ENCODE measurements around the gene B3GAT3.

Gene B3GAT3

DNA sequence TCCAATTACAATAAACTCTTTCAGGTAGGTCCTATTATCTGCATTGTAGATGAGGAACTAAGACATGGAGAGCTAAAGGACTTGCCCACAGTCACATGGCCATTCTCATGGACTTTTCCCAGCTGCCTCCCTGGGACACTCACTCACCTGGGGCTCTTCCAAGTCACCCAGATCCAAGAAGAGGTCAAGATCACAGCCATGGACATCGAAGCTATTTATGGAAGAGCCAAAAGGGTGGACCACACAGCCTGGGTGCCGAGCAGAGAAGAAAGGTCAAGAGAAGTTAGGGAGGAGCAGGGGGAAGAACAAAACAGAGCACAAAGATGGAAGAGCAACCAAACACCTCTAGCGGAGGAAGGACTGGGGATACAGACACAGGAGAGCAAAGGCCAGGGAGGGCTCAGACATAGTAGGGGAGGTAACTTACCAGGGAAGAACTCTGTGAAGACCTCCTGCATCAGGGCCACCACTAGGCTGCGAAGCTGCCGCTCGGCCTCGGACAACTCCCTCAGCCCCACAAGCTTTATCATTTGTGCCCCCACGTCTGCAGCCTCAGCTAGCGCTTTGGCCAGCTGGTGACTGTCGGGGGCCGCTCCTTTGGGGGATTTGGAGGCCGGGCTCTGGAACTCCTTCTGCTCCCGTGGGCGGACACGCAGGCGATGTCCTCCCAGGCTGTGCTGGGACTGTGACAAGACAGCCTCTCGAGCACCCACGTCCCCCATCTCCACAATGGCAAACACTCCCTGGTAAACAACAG is 40.6 kb downstream of the B3GAT3 start:
- H3K4me3 ChIP-seq (ENCODE audit: low read length) = no peak overlapping the region
- TF ChIP-seq, protein P1, sequence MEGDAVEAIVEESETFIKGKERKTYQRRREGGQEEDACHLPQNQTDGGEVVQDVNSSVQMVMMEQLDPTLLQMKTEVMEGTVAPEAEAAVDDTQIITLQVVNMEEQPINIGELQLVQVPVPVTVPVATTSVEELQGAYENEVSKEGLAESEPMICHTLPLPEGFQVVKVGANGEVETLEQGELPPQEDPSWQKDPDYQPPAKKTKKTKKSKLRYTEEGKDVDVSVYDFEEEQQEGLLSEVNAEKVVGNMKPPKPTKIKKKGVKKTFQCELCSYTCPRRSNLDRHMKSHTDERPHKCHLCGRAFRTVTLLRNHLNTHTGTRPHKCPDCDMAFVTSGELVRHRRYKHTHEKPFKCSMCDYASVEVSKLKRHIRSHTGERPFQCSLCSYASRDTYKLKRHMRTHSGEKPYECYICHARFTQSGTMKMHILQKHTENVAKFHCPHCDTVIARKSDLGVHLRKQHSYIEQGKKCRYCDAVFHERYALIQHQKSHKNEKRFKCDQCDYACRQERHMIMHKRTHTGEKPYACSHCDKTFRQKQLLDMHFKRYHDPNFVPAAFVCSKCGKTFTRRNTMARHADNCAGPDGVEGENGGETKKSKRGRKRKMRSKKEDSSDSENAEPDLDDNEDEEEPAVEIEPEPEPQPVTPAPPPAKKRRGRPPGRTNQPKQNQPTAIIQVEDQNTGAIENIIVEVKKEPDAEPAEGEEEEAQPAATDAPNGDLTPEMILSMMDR (conservative IDR thresholded peaks at IDR 0.05; ENCODE audit: low read depth, low read length) = no peak

DNA sequence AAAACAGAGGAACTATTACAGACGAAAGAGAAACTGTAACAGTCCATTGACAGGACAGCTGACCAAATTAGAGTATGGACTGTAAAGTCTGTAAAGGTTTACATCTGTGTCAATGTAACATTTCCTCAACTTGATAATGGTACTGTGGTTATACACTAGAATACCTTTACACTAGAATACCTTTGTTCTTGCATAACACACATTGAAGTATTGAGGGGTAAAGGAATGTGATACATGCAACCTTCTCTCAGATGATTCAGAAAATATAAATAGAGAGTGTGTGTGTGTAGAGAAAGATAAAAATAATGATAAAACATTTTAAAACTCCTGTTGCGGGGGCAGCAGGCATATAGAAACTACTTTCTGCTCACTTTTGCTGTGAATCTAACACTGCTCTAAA is 42.5 kb downstream of the B3GAT3 start:
- TF ChIP-seq, protein P1 (conservative IDR thresholded peaks at IDR 0.05; ENCODE audit: low read depth, low read length) = no peak
- H3K4me3 ChIP-seq (ENCODE audit: low read length) = no peak overlapping the region
- DNase-seq (ENCODE audit: low read depth) = no peak

More for the DNA sequence above, 40.6 kb downstream of the B3GAT3 start:
- no peak for DNase-seq (ENCODE audit: low read depth)

DNA sequence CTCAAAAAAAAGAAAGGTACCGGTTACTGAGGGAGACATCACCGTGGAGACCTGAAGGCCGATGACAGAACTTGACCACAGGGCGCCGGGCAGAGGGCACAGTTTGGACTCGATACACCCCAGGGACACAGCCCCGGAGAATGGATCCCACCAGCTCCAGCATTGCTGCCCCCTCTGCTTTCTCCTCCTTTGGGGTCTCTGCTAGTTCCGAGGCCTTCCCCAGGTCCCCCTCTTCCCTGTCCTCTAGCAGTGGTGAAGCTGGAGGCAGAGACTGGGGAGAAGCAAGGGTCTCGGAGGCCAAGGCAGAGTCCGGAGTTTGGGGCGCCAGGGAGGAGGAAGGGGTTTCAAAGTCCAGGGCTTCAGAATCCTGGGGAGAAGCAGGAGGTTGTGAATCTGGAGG is 43.2 kb downstream of the B3GAT3 start:
- no peak for DNase-seq (ENCODE audit: low read depth)
- H3K4me3 ChIP-seq (ENCODE audit: low read length) = no peak overlapping the region
- TF ChIP-seq, protein P1 (conservative IDR thresholded peaks at IDR 0.05; ENCODE audit: low read depth, low read length) = no peak

DNA sequence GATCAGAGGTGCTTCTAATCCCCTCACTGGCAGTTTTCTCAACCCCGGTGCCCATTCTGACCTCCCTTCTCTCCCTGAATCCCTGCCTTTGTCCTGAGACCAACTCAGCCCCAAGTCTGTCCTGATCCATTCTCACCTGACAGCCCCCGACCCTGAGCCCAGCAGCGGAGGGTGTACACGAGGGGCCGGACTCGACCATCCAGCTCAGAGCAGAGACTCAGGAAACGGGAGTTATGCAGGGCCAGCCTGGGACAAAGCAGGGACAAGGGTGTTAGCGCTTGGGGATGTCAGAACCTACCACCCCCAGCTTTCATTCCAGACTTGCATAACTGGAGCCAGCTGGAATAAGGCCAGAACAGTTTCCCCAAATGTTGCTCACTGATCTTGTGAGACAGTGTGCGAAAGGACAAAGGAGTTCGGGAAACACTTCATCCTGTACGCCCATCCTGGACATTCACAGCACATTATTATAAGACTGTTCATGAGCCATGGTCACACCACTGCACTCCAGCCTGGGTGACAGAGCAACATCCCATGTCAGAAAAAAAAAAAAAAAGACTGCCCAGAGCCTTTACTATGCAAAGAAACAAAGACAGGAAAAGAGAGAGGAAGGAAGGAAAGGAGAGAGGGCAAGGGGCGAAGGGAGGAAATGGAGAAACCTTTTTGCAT is 44.6 kb downstream of the B3GAT3 start:
- TF ChIP-seq, protein P1 (conservative IDR thresholded peaks at IDR 0.05; ENCODE audit: low read depth, low read length) = no peak
- DNase-seq (ENCODE audit: low read depth) = no peak
- no peak overlapping the region for H3K4me3 ChIP-seq (ENCODE audit: low read length)

DNA sequence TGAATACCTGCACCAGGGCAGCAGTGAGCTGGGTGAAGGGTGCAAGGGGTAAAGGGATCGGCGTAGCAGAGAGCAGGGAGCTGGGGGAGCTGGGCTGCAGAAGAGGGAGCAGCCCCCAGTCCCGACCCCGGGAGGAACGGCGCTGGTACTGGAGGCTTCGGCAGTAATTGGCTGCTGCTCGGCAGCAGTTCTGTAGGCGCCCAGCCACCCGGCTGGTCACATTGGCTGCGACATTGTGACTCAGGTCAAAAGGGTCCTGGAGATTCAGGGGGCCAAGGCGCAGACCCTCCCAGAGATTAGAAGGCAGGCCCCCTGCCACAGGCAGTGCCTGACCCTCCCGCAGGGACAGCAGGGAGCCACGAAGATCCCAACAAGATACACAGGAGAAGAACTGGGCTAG is 45.9 kb downstream of the B3GAT3 start:
- TF ChIP-seq, protein P1 (conservative IDR thresholded peaks at IDR 0.05; ENCODE audit: low read depth, low read length) = no peak
- no peak for DNase-seq (ENCODE audit: low read depth)
- H3K4me3 ChIP-seq (ENCODE audit: low read length) = no peak overlapping the region

DNA sequence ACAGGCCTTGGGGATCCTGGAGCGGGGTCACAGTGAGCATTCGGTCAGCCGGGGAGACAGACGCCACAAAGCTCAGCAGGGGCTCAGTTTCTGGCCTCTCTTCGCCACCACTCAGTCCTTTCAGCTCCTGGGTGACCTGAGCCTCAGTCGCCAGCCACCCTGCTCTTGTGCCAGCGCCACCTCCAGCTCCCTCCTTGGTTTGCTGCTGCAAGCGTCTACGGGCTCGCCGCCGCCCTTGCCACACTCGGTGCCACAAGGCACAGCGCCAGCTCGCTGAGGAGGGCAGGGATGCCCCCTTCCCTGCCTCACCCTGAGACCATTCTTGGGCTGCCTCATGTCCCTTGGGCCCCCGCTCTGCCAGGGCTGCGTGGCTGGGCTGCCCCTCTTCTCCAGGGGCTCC is 46.6 kb downstream of the B3GAT3 start:
- DNase-seq (ENCODE audit: low read depth) = no peak
- peak overlapping the region; percentile 74 for H3K4me3 ChIP-seq (ENCODE audit: low read length)
- TF ChIP-seq, protein P1 (conservative IDR thresholded peaks at IDR 0.05; ENCODE audit: low read depth, low read length) = no peak
